ENCODE results near the gene RNF144B.
"Not testable (repeated sequence)": the region's sequence is repeated elsewhere in the genome, so short reads cannot be mapped to it uniquely, and the experiment has no call there.

Gene RNF144B

GRCh38 chr6:18395177-18395855 lies 8.2 kb downstream of the RNF144B start:
- Histone ChIP-seq H3K36me3 (ENCODE audit: control insufficient read depth, insufficient read depth, low read length) (no peaks in the 10 kb centered on the region), H3K4me1 (ENCODE audit: control insufficient read depth, insufficient read depth, low read length) (peaks cover 11% of the 10 kb centered on the region), H3K9ac (ENCODE audit: low read depth, low read length) (no peak overlapping the region), H3K4me3 (ENCODE audit: low read depth, low read length) (no peak overlapping the region), H3K9me3 (ENCODE audit: control insufficient read depth, insufficient read depth, low read length) (no peaks in the 10 kb centered on the region), H3K27me3 (ENCODE audit: control insufficient read depth, insufficient read depth, low read length) (no peaks in the 10 kb centered on the region)

GRCh38 chr6:18395856-18396197 lies 8.7 kb downstream of the RNF144B start:
- H3K9ac ChIP-seq (ENCODE audit: low read depth, low read length), result no peak overlapping the region
- no peaks in the 10 kb centered on the region for H3K9me3 ChIP-seq (ENCODE audit: control insufficient read depth, insufficient read depth, low read length)
- peaks cover 11% of the 10 kb centered on the region for H3K4me1 ChIP-seq (ENCODE audit: control insufficient read depth, insufficient read depth, low read length)
- no peaks in the 10 kb centered on the region for H3K27me3 ChIP-seq (ENCODE audit: control insufficient read depth, insufficient read depth, low read length)
- H3K36me3 ChIP-seq (ENCODE audit: control insufficient read depth, insufficient read depth, low read length), result no peaks in the 10 kb centered on the region
- no peak overlapping the region for H3K4me3 ChIP-seq (ENCODE audit: low read depth, low read length)

- Histone ChIP-seq H3K9me3 (ENCODE audit: control insufficient read depth, insufficient read depth, low read length) (no peaks in the 10 kb centered on the region), H3K9ac (ENCODE audit: low read depth, low read length) (no peak overlapping the region), H3K4me1 (ENCODE audit: control insufficient read depth, insufficient read depth, low read length) (peaks cover 11% of the 10 kb centered on the region), H3K27me3 (ENCODE audit: control insufficient read depth, insufficient read depth, low read length) (no peaks in the 10 kb centered on the region), H3K4me3 (ENCODE audit: low read depth, low read length) (no peak overlapping the region), H3K36me3 (ENCODE audit: control insufficient read depth, insufficient read depth, low read length) (no peaks in the 10 kb centered on the region)
Observed at GRCh38 chr6:18397701-18398100, 10.6 kb downstream of the RNF144B start.

- not testable (repeated sequence) for H3K9ac ChIP-seq (ENCODE audit: low read depth, low read length); H3K36me3 ChIP-seq (ENCODE audit: control insufficient read depth, insufficient read depth, low read length); H3K9me3 ChIP-seq (ENCODE audit: control insufficient read depth, insufficient read depth, low read length); H3K4me3 ChIP-seq (ENCODE audit: low read depth, low read length); H3K27me3 ChIP-seq (ENCODE audit: control insufficient read depth, insufficient read depth, low read length)
- H3K4me1 ChIP-seq (ENCODE audit: control insufficient read depth, insufficient read depth, low read length), result peaks cover 11% of the 10 kb centered on the region
Observed at GRCh38 chr6:18398225-18398624, 11.1 kb downstream of the RNF144B start.

GRCh38 chr6:18400831-18401446 lies 13.8 kb downstream of the RNF144B start:
- Histone ChIP-seq H3K9me3 (ENCODE audit: control insufficient read depth, insufficient read depth, low read length) (no peaks in the 10 kb centered on the region), H3K4me3 (ENCODE audit: low read depth, low read length) (no peak overlapping the region), H3K36me3 (ENCODE audit: control insufficient read depth, insufficient read depth, low read length) (no peaks in the 10 kb centered on the region), H3K27me3 (ENCODE audit: control insufficient read depth, insufficient read depth, low read length) (no peaks in the 10 kb centered on the region), H3K4me1 (ENCODE audit: control insufficient read depth, insufficient read depth, low read length) (no peaks in the 10 kb centered on the region), H3K9ac (ENCODE audit: low read depth, low read length) (no peak overlapping the region)

- H3K4me3 ChIP-seq (ENCODE audit: low read depth, low read length); H3K4me1 ChIP-seq (ENCODE audit: control insufficient read depth, insufficient read depth, low read length); H3K36me3 ChIP-seq (ENCODE audit: control insufficient read depth, insufficient read depth, low read length); H3K27me3 ChIP-seq (ENCODE audit: control insufficient read depth, insufficient read depth, low read length); H3K9ac ChIP-seq (ENCODE audit: low read depth, low read length); H3K9me3 ChIP-seq (ENCODE audit: control insufficient read depth, insufficient read depth, low read length): not testable (repeated sequence)
Observed at GRCh38 chr6:18404965-18405364, 17.8 kb downstream of the RNF144B start.

GRCh38 chr6:18405477-18406293 lies 18.5 kb downstream of the RNF144B start:
- no peak overlapping the region for H3K9ac ChIP-seq (ENCODE audit: low read depth, low read length)
- no peak overlapping the region for H3K4me3 ChIP-seq (ENCODE audit: low read depth, low read length)
- H3K9me3 ChIP-seq (ENCODE audit: control insufficient read depth, insufficient read depth, low read length), result no peaks in the 10 kb centered on the region
- no peaks in the 10 kb centered on the region for H3K36me3 ChIP-seq (ENCODE audit: control insufficient read depth, insufficient read depth, low read length)
- no peaks in the 10 kb centered on the region for H3K27me3 ChIP-seq (ENCODE audit: control insufficient read depth, insufficient read depth, low read length)
- no peaks in the 10 kb centered on the region for H3K4me1 ChIP-seq (ENCODE audit: control insufficient read depth, insufficient read depth, low read length)

GRCh38 chr6:18406955-18407749 lies 20.0 kb downstream of the RNF144B start:
- no peaks in the 10 kb centered on the region for H3K36me3 ChIP-seq (ENCODE audit: control insufficient read depth, insufficient read depth, low read length)
- no peak overlapping the region for H3K4me3 ChIP-seq (ENCODE audit: low read depth, low read length)
- H3K27me3 ChIP-seq (ENCODE audit: control insufficient read depth, insufficient read depth, low read length), result no peaks in the 10 kb centered on the region
- H3K9ac ChIP-seq (ENCODE audit: low read depth, low read length), result no peak overlapping the region
- H3K9me3 ChIP-seq (ENCODE audit: control insufficient read depth, insufficient read depth, low read length), result no peaks in the 10 kb centered on the region
- no peaks in the 10 kb centered on the region for H3K4me1 ChIP-seq (ENCODE audit: control insufficient read depth, insufficient read depth, low read length)

- not testable (repeated sequence) for H3K9me3 ChIP-seq (ENCODE audit: control insufficient read depth, insufficient read depth, low read length); H3K36me3 ChIP-seq (ENCODE audit: control insufficient read depth, insufficient read depth, low read length); H3K27me3 ChIP-seq (ENCODE audit: control insufficient read depth, insufficient read depth, low read length); H3K9ac ChIP-seq (ENCODE audit: low read depth, low read length); H3K4me1 ChIP-seq (ENCODE audit: control insufficient read depth, insufficient read depth, low read length); H3K4me3 ChIP-seq (ENCODE audit: low read depth, low read length)
Observed at GRCh38 chr6:18409602-18410001, 22.5 kb downstream of the RNF144B start.

- H3K36me3 ChIP-seq (ENCODE audit: control insufficient read depth, insufficient read depth, low read length), result no peaks in the 10 kb centered on the region
Observed at GRCh38 chr6:18410412-18410811, 23.3 kb downstream of the RNF144B start.

GRCh38 chr6:18412068-18412467 lies 24.9 kb downstream of the RNF144B start:
- no peaks in the 10 kb centered on the region for H3K4me1 ChIP-seq (ENCODE audit: control insufficient read depth, insufficient read depth, low read length)
- H3K9ac ChIP-seq (ENCODE audit: low read depth, low read length), result no peak overlapping the region
- no peaks in the 10 kb centered on the region for H3K36me3 ChIP-seq (ENCODE audit: control insufficient read depth, insufficient read depth, low read length)
- no peaks in the 10 kb centered on the region for H3K27me3 ChIP-seq (ENCODE audit: control insufficient read depth, insufficient read depth, low read length)
- no peak overlapping the region for H3K4me3 ChIP-seq (ENCODE audit: low read depth, low read length)
- H3K9me3 ChIP-seq (ENCODE audit: control insufficient read depth, insufficient read depth, low read length), result no peaks in the 10 kb centered on the region

More at GRCh38 chr6:18410412-18410811, 23.3 kb downstream of the RNF144B start:
- no peak overlapping the region for H3K4me3 ChIP-seq (ENCODE audit: low read depth, low read length)
- no peaks in the 10 kb centered on the region for H3K9me3 ChIP-seq (ENCODE audit: control insufficient read depth, insufficient read depth, low read length)
- no peaks in the 10 kb centered on the region for H3K4me1 ChIP-seq (ENCODE audit: control insufficient read depth, insufficient read depth, low read length)
- no peaks in the 10 kb centered on the region for H3K27me3 ChIP-seq (ENCODE audit: control insufficient read depth, insufficient read depth, low read length)
- H3K9ac ChIP-seq (ENCODE audit: low read depth, low read length), result no peak overlapping the region
